Activated naive CD4-positive, alpha-beta T cell treated with anti-CD3 and anti-CD28 coated beads, Interleukin-2, amount 50 U/mL, for 72 hours (primary cell): ENCODE data around the gene SNTG2. TPM values are rescaled to one million over a fixed set of nuclear protein-coding genes. Genes with fewer than 3 reads are reported as not detected.

Experiments
- ATAC-seq, 2 donors: fragments of 150-1000 bp; cut with Tn5 transposase; 2 replicates each; pipeline ENCODE4 v1.10.0; 2021; ENCODE audit warnings: mild to moderate bottlenecking in 2 of 2, moderate library complexity in 2 of 2
- DNase-seq, 2 donors: peaks; one replicate each; pipeline ENCODE4 v3.0.0; 2021 to 2022; ENCODE audit warnings: low spot score in 2 of 2
- H3K27ac Mint-ChIP-seq, 2 donors: one replicate each; pipeline ENCODE4 v1.8.0; 2022; ENCODE audit warnings: mild to moderate bottlenecking in 2 of 2, mixed read lengths in 2 of 2
- H3K36me3 Mint-ChIP-seq, 2 donors: one replicate each; pipeline ENCODE4 v1.8.0; 2022; ENCODE audit warnings: mixed read lengths in 2 of 2
- H3K9me3 Mint-ChIP-seq, 2 donors: one replicate each; pipeline ENCODE4 v1.8.0; 2022; ENCODE audit warnings: mixed read lengths in 2 of 2
- total RNA-seq, 2 donors: library from RNA; stranded (reverse); gene quantifications; one replicate each; pipeline ENCODE4 v1.2.3, GENCODE V29; 2022

The SNTG2 gene
- total RNA-seq, 2 donors from 2014 or later, result 0.27 to 2.6 TPM

DNA sequence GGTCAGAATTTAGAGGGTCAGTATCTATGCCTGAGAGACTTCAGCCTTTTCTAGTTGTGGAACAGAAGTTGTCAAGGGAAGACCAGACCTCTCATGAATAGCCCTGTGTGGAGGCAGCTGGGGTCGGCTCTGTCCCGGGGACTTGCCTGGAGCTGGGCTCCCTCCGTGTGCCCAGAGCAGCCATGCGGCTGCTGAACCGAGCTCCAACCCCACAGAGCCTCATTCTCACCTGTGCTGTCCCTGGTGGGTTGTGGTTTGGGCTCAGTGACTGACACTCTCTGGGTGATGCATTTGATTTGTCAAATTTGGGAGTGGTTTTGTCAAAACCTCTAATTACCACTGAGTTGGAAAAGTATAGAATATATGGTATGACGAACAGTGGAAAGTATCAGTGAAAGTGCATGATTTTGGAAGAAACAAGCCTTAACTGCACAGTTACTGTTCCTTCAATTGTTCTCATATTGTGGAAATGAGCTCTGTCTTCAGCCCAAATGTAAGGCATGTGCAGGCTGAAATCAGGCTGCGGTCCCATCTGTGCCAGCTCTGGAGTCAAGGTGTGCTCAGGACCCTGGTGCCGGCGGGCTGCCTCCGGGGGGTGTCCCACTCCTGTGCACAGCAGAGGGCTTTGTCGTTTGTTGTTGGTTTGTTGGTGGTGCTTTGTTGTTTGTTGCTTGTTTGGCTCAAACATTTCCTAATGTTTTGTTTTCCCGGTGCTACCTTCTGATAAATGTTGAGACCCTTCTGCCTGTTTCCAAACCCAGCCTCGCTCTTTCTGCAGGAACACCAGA lies 200.3 kb downstream of the SNTG2 start:
- ATAC-seq, result no peak

DNA sequence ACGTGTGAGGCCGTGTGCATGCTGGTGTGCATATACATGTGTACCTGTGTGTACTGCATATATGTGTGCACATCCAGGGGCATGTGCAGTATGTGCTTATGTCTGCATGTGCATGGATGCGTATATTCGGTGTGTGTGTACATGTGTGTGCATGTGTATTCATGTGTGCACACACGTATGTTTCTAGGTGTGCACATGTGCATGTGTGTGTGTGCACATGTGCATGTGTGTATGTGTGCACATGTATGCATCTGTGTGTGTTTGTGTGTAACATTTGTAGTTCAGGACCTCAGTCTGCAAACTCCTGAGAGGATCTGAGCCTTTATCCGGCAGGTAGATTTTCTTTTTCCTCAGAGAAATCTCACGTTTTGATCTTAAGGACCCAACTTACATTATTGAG lies 201.7 kb downstream of the SNTG2 start:
- ATAC-seq (no peak), DNase-seq (no peak)
- Mint-ChIP-seq H3K9me3 (no peaks in the 10 kb centered on the region), H3K27ac (no peak overlapping the region), H3K36me3 (no peaks in the 10 kb centered on the region)

More for the DNA sequence above, 200.3 kb downstream of the SNTG2 start:
- Mint-ChIP-seq H3K9me3 (no peaks in the 10 kb centered on the region), H3K27ac (no peak overlapping the region), H3K36me3 (no peaks in the 10 kb centered on the region)
- no peak for DNase-seq

DNA sequence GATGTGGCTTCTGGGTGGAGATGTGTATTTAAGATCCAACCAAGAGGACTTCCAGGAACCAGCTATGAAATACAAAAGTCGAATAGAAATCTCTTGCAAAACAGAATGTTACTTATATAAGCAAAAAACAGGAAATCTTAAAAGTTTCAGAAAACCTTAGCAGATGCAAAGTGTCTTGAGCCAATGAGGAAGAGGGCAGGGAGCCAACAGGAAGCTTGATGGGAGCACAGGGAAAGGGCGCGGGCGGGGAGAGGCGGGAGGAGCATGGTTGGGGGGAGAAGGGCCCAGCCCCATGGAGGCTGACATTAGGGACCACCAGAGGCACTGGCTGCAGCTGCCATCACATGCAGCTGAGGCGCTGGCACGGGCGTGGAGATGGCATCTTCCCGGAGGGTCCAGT lies 203.3 kb downstream of the SNTG2 start:
- H3K9me3 Mint-ChIP-seq, result no peaks in the 10 kb centered on the region
- H3K36me3 Mint-ChIP-seq, result no peaks in the 10 kb centered on the region
- no peak overlapping the region for H3K27ac Mint-ChIP-seq
- DNase-seq (no peak), ATAC-seq (no peak)

DNA sequence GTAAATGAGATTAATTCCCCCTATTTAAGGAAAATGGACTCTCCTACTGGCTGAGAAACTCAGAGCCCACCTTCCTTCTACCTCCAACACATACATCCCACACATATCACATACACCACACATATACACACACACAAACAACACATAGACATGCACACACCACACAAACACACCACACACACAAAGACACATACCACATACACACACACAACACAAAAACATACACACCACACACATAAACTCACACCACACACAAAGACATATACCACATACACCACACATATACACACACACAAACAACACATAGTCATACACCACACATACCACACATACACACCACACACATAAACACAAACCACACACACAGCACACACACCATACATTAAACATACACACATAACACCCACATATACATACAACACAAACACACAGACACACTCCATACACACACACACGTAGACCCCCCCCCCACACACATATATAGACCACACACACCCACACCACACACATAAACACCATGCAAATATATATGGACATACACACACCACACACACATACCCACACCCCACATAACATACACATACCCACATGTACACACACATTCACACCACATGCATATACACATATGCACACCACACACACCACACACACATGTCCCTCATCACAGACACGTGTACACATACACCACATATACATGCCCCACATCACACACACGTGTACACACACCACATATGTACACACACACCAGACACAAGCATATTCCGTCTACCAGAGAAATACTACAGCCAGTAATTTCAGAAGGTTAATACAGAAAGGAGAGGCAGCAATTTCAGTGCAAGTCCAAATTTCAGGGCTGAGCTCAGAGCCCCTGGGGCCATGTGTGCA lies 204.3 kb downstream of the SNTG2 start:
- Mint-ChIP-seq H3K36me3 (no peaks in the 10 kb centered on the region), H3K9me3 (no peaks in the 10 kb centered on the region), H3K27ac (no peak overlapping the region)
- ATAC-seq, result no peak
- DNase-seq, result no peak

DNA sequence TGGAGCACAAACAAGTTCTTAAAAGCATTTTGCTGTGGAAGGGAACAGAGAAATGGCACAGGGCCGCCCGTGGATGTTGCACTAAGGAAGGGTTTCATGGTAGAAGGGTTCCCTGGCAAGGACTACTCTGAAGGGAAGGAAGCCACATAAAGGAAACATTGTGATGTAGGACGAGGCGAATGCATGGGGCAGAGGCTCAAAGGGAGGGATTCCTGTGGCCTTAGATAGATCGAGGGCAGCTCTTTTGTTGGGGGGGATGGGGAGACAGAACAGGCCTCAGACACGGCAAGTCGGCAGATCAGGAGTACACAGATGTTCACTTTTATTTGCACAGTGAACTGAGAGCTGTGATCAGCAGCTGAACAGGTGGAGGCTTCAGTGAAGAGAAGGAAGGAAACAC lies 205.4 kb downstream of the SNTG2 start:
- ATAC-seq (no peak), DNase-seq (no peak)
- Mint-ChIP-seq H3K27ac (no peak overlapping the region), H3K9me3 (no peaks in the 10 kb centered on the region), H3K36me3 (no peaks in the 10 kb centered on the region)

DNA sequence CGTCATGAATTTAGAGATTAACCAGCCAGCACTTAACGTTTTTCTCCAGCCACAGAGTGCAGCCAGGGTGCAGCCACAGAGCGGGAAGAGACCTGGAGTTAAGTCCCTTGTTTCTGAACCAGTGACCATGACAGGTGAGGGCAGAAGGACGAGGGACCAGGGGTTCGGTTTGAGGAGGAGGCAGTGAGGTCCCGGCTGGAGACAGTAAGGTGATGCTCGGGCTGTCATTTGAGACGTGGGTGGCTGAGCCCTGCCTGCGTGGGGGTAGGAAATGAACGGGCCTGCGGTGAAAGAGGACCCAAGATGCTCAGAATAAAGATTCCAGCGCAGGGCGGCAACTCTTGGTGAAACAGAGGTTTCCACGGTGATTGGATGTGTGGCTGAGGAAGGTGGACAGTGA lies 205.9 kb downstream of the SNTG2 start:
- DNase-seq (no peak), ATAC-seq (no peak)
- Mint-ChIP-seq H3K27ac (no peak overlapping the region), H3K9me3 (no peaks in the 10 kb centered on the region), H3K36me3 (no peaks in the 10 kb centered on the region)

DNA sequence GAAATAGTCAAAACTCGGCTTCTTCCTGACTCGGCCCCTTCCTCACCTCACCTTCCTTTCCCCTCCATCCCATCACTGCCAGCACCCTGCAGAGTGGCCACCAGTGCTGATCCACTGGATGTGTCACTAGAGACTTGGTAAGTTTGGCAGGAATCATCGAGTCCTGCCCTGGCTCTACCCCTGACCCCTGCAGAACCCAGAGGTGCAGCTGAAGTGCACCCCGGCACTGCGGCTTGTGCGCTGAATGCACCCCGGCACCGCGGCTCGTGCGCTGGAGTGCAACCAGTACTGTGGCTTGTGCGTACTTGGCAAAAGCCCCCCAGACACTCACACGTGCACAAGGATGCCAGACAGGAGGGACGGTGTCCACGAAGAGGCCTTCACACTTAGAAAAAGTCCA lies 206.5 kb downstream of the SNTG2 start:
- ATAC-seq (no peak), DNase-seq (no peak)
- no peaks in the 10 kb centered on the region for H3K9me3 Mint-ChIP-seq
- no peak overlapping the region for H3K27ac Mint-ChIP-seq
- no peaks in the 10 kb centered on the region for H3K36me3 Mint-ChIP-seq

DNA sequence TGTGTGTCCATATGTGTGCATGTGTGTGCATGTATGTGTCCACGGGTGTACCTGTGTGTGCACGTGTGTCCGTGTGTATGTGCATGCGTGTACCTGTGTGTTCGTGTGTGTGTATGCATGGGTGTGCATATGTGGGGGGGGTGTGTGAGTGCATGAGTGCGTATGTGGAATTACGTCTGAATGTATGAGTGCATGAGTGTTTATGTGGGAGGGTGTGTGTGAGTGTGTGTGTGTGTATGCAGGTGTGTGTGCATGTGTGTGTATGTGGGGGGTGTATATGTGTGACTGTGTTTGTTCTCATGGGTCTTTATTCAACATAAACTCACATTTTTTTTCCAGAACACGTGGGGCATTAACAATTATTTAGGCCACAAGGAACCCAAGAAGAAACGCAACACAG lies 208.4 kb downstream of the SNTG2 start:
- peaks cover 16 to 17% of the 10 kb centered on the region in 2 donors for H3K36me3 Mint-ChIP-seq
- H3K9me3 Mint-ChIP-seq, result peaks cover 14 to 15% of the 10 kb centered on the region in 2 donors
- H3K27ac Mint-ChIP-seq, result no peak overlapping the region
- no peak for DNase-seq
- ATAC-seq, result no peak

DNA sequence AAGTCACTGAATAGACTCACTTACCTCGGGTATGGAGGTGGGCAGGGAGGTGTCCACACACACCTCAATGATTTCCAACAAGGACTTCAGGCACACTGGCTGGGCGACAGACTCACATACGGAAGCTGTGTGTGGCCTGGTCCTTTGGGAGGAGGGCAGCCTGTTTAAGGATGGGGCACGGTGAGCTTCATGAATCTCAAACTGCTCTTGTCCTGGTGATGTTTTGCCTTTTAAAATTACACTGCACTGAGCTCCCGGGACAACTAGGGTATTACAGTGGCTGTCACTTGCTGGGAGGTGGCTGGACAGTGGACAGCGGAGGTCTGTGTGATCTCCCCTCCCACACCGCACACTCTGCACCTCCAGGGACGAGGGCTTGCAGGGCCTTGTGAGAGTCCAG lies 211.6 kb downstream of the SNTG2 start:
- Mint-ChIP-seq H3K27ac (peak overlapping the region in 1 of 2 donors; percentile 90), H3K9me3 (peaks cover 24 to 25% of the 10 kb centered on the region in 2 donors), H3K36me3 (peaks cover 24 to 44% of the 10 kb centered on the region in 2 donors)
- no peak for ATAC-seq
- no peak for DNase-seq

DNA sequence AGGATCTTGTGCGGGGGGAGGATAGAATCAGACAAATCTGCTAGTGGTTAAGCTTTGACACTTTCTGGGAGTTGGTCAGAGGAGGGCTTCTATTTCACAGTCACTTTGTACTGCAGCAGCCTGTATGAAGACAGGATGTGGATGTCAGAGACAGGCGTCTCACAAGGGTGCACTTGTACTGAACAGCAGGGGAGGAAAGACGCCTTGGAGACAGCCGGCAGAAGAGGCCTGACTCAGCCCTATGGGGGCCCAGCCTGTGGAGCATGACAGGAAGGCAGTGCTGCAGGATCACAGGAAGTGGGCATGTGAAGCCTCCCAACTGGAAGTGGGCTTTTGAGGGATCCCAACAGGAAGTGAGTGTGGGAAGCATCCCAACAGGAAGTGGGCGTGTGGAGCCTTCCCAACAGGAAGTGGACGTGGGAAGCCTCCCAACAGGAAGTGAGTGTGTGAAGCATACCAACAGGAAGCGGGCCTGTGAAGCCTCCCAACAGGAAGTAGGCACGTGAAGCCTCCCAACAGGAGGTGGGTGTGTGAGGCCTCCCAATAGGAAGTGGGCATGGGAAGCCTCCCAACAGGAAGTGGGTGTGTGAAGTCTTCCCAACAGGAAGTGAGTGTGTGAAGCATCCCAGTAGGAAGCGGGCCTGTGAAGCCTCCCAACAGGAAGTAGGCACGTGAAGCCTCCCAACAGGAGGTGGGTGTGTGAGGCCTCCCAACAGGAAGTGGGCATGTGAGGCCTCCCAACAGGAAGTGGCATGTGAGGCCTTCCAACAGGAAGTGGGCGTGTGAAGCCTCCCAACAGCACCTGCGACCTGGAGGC lies 212.3 kb downstream of the SNTG2 start:
- DNase-seq (peak in 1 of 2 donors; percentile 13), ATAC-seq (peak; percentile 71 to 89)
- H3K9me3 Mint-ChIP-seq, result peaks cover 24 to 25% of the 10 kb centered on the region in 2 donors
- H3K27ac Mint-ChIP-seq, result peak overlapping the region; percentile 90 to 98
- peaks cover 24 to 44% of the 10 kb centered on the region in 2 donors for H3K36me3 Mint-ChIP-seq

DNA sequence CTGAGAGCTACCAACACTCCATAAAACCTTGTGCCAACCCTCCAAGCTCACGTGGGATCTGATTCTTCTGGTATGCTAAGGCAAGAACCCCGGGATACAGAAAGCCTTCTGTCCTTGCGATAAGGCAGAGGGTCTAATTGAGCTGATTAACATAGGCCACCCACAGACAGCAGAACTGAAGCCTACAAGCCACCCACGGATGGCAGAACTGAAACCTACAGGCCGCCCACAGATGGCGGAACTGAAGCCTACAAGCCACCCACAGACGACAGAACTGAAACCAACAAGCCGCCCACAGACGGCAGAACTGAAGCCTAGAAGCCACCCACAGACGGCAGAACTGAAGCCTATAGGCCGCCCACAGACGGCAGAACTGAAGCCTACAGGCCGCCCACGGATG lies 216.3 kb downstream of the SNTG2 start:
- Mint-ChIP-seq H3K36me3 (peaks cover 24 to 50% of the 10 kb centered on the region in 2 donors), H3K27ac (peak overlapping the region in 1 of 2 donors; percentile 65), H3K9me3 (peaks cover 24 to 30% of the 10 kb centered on the region in 2 donors)
- DNase-seq, result no peak
- no peak for ATAC-seq

DNA sequence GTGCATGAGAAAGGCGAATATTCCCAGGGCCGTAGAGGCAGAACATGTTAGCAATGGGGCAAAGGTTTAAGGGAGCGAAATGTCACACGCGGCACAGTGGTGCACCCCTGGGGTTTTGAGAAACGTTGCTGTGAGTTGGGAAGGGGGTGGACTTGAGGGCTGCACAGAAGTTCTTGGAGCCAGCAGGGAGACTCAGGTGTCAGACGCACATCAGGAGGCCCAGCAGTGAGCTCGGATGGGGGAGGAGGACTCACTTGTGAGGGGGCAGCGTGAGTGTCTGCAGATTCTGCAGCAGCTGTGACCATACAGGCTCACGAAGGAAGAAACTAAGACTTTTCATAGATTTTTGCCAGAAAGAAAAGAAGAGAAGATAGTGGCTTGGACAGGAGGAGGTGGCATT lies 218.2 kb downstream of the SNTG2 start:
- ATAC-seq, result no peak

DNA sequence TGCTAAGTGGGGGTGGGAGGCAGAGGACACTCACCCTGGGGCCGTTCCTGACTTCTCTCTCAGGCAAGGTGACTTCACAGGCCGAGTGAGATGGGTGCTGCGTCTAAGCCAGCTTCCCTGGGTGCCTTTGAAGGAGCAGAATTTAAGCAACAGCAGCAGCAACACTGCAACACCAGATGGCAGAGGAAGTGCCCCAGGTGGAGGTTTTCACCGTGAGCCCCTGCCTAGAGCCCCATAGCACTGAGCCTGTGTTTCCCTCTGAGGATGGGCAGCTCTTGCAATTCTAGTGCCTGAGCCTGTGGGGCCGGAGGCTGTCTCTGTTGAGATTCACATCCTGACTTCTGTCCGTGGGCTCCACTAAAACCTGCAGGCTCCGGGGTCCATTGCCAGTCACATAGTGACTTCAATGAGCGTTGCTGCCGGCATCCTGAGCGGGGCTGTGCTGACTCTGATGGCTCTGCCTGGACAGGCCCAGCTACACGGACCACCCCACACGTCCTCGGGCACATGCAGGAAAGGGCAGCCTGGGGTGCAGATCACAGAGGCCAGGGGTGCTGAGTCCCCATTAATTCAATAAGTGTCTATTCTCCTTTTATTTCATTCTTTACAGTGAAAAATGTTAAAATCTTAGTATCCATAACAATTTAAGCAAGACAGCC lies 218.8 kb downstream of the SNTG2 start:
- Mint-ChIP-seq H3K27ac (no peak overlapping the region), H3K9me3 (peaks cover 8 to 13% of the 10 kb centered on the region in 2 donors), H3K36me3 (peaks cover 8 to 29% of the 10 kb centered on the region in 2 donors)
- DNase-seq, result no peak
- no peak for ATAC-seq

More for the DNA sequence above, 218.2 kb downstream of the SNTG2 start:
- no peak overlapping the region for H3K27ac Mint-ChIP-seq
- no peak for DNase-seq
- H3K36me3 Mint-ChIP-seq, result peaks cover 9 to 34% of the 10 kb centered on the region in 2 donors
- H3K9me3 Mint-ChIP-seq, result peaks cover 10 to 17% of the 10 kb centered on the region in 2 donors

DNA sequence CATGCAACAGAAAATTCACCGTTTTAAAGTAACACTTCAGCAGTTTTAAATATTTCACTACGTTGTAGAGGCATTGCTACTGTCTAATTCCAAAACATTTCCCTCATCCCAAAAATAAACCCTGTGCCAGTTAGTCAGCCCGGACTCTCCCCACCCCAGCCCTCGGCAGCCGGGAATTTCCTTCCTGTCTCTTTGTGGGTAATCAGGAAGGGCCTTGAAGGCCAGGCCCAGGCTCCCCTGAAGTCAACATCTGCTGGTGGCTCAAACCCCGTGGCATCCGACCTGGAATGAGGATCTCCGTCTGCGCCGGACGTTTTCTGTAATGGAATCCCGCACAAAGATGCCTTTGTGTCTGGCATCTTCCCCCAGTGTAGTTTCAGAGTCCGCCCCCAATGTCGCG lies 219.6 kb downstream of the SNTG2 start:
- Mint-ChIP-seq H3K27ac (peak overlapping the region in 1 of 2 donors; percentile 55), H3K9me3 (peaks cover 8 to 10% of the 10 kb centered on the region in 2 donors), H3K36me3 (peaks cover 8 to 24% of the 10 kb centered on the region in 2 donors)
- DNase-seq, result no peak
- ATAC-seq, result no peak

DNA sequence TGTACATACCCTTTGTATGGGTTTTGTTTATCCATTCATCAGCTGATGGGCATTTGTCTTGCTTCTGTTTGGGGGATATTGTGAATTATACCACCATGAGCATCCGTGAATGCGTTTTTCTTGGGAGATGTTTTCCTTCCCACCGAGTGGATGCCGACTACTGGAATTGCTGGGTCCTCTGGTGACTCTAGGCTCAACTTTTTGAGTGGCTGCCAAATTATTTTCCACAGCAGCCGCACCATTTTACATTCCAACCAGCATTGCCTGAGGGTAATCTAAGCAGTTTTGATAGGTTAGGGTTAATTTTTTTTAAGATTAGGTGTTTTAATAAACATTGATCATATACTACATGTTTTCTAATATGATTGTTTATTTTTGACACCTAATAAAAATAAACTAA lies 220.1 kb downstream of the SNTG2 start:
- peaks cover 8 to 19% of the 10 kb centered on the region in 2 donors for H3K36me3 Mint-ChIP-seq
- DNase-seq (no peak), ATAC-seq (no peak)
- H3K27ac Mint-ChIP-seq, result no peak overlapping the region
- peaks cover 8 to 10% of the 10 kb centered on the region in 2 donors for H3K9me3 Mint-ChIP-seq

DNA sequence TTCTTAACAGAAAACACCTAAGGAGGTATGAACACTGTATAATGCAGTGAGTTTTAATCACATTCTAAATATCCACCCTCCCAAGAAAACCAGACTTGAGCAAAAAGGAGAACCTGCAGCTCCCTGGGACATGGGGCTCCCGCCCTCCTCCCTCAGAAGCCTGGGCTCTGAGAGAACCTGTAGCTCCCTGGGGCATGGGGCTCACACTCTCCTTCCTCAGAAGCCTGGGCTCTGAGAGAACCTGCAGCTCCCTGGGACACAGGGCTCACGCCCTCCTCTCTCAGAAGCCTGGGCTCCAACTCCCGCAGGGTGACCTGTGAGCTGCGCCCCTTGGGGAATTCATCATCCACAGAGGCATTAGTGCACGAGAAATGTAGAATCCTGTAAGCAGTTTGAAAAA lies 222.9 kb downstream of the SNTG2 start:
- no peak for ATAC-seq
- Mint-ChIP-seq H3K36me3 (peaks cover 0 to 3% of the 10 kb centered on the region in 2 donors), H3K9me3 (peaks cover 0 to 7% of the 10 kb centered on the region in 2 donors), H3K27ac (no peak overlapping the region)
- no peak for DNase-seq
